HG03196 (cell line): ENCODE measurements around the gene TMEM72.
A peak's percentile ranks its signal among the peaks of the same experiment; 100 is the strongest.

Experiments used
- ATAC-seq: cut with Tn5 transposase; IDR thresholded peaks from one replicate; pipeline ENCODE4 v1.9.1; 2021; ENCODE audit not compliant: unreplicated experiment

Gene TMEM72

DNA sequence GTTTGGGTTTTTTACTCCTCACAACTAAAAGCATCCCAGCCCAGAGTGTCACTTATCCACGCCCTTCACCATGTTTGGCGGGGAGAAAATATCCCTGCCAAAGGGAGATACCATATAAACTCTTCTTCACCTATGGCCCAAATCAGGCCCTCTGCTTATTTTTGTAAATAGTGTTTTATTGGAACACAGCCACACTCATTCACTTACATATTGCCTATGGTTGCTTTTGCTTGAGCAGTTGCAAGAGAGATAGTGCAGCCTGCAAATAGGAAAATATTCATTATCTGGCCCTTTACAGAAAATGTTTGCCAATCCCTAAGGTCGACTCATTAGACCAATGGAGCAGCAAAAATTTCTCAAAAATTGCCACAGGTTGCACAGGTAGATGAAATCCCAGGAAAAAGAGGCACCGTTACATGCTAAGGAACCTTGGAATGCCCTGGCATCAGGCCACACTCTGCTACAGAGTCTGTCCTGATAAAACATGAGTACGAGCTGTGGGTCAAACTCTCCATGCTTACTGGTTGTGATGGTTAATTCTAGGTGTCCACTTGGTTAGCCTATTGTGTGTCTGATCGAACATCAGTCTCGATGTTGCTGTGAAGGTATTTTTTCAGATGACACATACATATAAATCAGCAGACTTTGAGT, 40.6 kb downstream of the TMEM72 start:
- ATAC-seq: no peak

- ATAC-seq: no peak
Measured at GRCh38 chr10:44952779-44953231, 41.7 kb downstream of the TMEM72 start.

GRCh38 chr10:44954042-44954441, 42.9 kb downstream of the TMEM72 start:
- ATAC-seq: no peak

GRCh38 chr10:44954962-44955361, 43.8 kb downstream of the TMEM72 start:
- ATAC-seq: no peak

DNA sequence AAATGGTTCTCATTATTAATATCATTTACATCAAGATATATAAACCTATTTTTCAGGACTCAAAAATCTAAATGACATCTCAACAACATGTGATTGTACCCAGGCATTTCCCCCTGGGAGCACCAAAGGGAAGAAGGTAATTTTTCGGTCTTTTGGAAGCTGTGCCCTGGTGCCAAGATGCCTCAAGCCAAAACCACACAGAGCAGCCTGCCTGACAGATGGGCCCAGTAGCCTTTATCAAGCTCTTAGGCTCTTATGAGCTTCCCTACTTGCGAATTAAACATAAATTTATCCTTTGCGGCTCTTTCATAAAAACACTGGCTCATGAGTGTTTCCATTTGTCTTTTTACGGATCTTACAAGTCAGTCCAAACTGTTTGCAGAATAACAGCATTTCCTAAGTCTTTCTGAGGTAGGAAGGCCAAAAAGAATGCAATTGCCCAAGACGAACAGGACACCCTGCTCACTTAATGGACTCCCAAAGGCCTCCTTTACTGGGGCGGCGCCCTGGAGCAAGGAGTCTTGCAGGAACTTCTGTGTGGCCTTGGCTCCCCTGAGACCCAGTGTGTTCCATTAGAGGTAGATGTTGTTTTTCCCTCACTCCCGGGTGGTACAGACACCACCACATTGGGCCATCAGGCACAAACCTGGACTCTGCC, 44.4 kb downstream of the TMEM72 start:
- no peak for ATAC-seq

DNA sequence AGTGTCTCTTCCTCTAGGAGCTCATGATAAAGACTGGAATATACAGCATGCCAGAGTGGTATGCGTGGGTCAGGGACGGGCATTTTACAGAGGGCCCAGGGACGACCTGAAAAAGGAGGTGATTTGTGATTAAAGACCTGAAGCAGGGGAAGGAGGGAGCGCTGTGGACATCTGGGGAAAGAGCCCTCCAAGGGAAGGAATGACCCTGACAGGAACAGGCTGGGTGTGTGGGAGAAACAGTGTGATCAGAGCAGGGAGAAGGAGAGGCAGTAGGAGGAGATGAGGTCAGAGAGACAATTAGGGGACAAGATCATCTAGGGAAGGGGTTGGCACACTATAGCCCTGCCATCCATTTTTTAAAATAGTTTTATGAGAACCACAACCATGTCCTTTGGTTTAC, 45.1 kb downstream of the TMEM72 start:
- no peak for ATAC-seq

- ATAC-seq: no peak
Measured at GRCh38 chr10:44956717-44957706, 45.9 kb downstream of the TMEM72 start.

DNA sequence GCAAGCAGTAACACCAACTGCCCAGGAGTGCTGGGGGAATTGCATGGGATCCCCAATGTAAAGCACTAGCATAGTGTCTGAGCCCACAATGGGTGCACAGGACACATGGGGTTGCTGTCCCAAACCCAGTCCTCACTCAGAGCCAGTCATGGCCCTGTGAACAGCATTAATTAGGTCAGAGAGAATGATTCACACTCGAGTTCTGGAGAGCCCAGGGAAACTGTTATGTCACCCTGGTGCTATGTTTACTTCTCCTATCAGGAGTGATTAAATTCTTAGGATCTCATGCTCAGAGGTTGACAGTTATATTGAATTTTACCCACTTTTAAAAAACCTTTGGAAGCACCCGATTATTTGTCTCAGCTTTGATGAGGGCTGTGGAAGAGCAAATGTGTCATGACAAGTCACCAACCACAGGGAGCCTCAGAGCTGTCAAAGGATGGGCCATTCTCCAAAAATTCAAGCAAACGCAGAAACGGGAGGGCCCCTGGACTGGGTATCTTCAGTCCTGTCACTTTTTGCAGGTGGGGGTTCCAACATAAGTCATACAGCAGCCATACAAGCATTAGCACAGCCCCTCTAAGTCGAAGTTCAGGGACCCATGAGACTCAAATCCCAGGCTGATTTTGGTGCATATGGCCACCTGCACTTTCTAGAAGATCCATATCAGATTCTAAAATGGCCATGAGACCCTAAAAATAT, 47.2 kb downstream of the TMEM72 start:
- ATAC-seq: no peak

- no peak for ATAC-seq
Measured at GRCh38 chr10:44958898-44959246, 47.7 kb downstream of the TMEM72 start.

DNA sequence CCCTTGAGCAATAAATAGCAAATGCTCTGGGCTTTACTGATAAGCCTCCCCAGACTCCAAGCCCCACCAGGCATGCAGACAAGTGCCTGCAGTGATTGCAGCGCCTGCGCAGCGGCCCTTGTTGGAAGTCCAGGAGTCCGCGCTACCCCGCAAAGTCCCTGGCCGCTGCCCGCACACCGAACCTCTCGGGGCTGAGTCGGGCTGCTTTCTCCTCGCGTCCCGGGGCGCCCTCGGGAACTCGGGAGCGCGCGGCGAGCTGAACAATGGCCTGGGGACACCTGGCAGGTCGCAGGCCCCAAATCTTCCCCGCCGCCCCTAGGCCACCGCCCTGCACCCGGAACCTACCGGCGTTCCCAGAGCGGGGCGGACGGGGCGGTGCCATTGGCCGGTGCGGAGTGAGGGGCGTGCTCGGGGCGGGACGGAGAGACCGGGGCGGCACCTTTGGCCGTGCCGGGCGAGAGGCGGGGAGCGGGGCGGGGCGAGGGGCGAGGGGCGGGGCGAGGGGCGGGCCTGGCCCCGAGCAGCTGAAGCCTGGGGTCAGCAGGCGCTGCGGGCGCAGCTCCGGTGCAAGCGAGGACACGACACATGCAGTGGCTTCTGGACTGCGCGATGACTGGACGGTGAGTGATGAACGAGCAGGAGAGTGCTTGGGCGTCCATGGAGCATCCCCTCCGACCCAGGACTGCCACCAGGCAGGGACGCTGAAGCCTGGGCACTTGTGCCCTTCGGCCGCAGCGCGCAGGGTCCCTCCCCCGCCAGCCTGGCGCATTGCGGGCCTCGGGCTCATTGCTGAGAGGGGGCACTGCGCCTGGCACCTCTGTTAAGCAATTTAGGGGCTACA, 48.3 kb downstream of the TMEM72 start, which contains the start of gene RASSF4:
RASSF4 (plus strand) TSS at position 556 of the 841 bp plus-strand sequence. CDS start 10,401 bp downstream, outside the sequence.
- peak; percentile 92 for ATAC-seq

- ATAC-seq: no peak
Measured at GRCh38 chr10:44960088-44960460, 48.9 kb downstream of the TMEM72 start.

DNA sequence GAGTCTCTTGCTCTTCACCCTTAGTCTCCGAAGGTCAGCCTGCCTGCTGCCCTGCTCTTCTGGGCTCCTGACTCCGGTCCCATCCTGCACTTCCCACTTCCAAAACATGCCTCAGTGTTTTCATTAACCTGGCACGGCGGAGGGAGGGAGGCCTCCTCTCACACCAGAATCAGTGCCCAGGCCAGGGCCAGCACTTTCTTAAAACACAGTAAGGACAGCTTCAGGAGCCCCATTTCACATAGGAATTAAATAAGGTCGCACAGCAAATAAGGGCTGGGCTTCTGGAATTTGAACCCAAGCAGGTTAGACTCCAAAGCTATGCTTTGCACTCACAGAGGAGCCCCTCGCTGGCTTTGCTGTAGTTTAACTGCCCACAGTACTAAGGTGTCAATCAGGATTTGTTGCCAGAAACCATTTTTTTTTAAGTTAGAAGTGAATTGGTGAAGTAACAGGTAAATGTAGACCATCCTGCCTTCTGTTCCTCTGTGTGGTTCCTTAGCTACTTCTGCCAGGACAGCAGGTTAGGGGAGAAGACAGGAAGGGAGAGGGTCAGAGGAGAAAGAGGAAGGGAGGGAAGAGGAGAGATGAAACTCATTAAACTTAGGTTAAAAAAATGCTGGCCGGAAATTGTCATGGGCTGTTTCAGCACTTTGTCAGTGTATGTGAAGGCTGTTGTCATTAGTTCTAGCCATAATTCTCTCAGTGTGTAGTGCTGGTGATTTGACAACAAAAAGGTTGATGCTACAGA, 49.5 kb downstream of the TMEM72 start:
- ATAC-seq: no peak

GRCh38 chr10:44961230-44961571, 50.1 kb downstream of the TMEM72 start:
- ATAC-seq: no peak

DNA sequence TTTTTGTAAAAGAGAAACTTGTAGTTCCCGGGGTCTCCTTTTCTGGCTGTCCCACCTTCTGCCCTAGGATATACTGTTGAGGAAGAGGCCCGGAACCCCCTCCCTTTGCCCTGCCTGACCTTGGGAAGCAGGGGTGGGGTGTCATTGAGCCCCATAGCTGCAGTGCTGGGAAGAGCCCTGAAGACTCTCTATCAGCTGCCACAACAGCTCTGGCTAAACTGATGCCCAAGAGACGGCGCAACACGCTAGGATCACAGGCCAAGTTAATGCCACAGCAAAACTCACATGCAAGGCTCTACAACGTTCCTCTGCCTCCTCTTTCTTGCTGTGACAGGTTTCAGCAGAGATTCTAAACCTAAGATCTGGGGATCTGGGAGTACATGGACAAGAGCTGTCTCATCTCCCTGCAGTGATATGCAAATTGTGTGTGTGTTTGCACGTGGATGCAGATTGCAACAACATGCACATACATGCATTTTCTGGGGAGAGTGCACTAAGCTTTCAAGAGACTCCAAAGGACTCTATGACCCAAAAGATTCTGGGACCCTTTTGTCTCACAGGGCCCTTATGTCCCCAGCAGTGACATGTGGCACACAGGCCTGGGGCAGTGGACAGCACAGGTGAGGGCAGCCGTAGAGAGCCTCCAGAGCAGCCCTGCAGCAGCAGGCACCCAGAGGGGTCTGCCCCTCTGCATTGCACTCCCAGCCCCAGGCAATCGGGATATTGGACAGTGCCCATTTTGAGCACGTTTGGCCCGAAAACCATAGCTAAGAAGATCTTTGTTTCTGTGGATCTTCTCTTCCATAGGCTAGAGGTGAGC, 51.0 kb downstream of the TMEM72 start:
- no peak for ATAC-seq

GRCh38 chr10:44962870-44963738, 52.0 kb downstream of the TMEM72 start:
- no peak for ATAC-seq

- ATAC-seq: no peak
Measured at GRCh38 chr10:44963772-44964633, 52.9 kb downstream of the TMEM72 start.

GRCh38 chr10:44965104-44965503, 54.0 kb downstream of the TMEM72 start:
- ATAC-seq: no peak
